Vagina (tissue), 2 donors: ENCODE measurements around the gene GNAZ. TPM values are rescaled to one million over a fixed set of nuclear protein-coding genes. Genes with fewer than 3 reads are reported as not detected.

Experiments used
- DNase-seq, 2 donors: peaks; one replicate each; pipeline ENCODE4 v3.0.0-alpha.2; 2017; ENCODE audit errors: extremely low spot score in 2 of 2
- H3K27ac ChIP-seq: fragments of 200-600 bp; sonication (generic); one replicate; pipeline ENCODE4 v1.5.1; 2019
- H3K27me3 ChIP-seq: fragments of 200-600 bp; sonication (generic); one replicate; pipeline ENCODE4 v1.5.1; 2019
- H3K36me3 ChIP-seq, 2 donors: fragments of 200-600 bp; sonication (generic); one replicate each; pipeline ENCODE4 v1.5.1; 2017 to 2019
- H3K4me1 ChIP-seq: fragments of 200-600 bp; sonication (generic); one replicate; pipeline ENCODE4 v1.5.1; 2019
- H3K4me3 ChIP-seq, 2 donors: fragments of 200-600 bp; sonication (generic); 1 replicate in 1 of 2; 2 replicates in 1 of 2; pipeline ENCODE4 v1.5.1; 2016 to 2019
- H3K9me3 ChIP-seq: fragments of 200-600 bp; sonication (generic); one replicate; pipeline ENCODE4 v1.5.1; 2019
- POLR2A ChIP-seq, 2 donors: fragments of 450-650 bp; IDR thresholded peaks; one replicate each; pipeline ENCODE4 v1.6.1; 2017; ENCODE audit warnings: antibody characterized with exemption in 2 of 2, mild to moderate bottlenecking in 2 of 2, moderate library complexity in 2 of 2
- POLR2AphosphoS5 ChIP-seq, 2 donors: sonication (generic); formaldehyde crosslinking; IDR thresholded peaks; one replicate each; pipeline ENCODE4 v1.9.0; 2017; ENCODE audit warnings: antibody characterized with exemption in 2 of 2, mild to moderate bottlenecking in 2 of 2, low read depth in 1 of 2; ENCODE audit not compliant: insufficient read depth in 1 of 2
- intact Hi-C: fragments of 100-400 bp; cut with DNase I; formaldehyde crosslinking; loops from one replicate; pipeline ENCODE4 v1.15.1; 2023
- total RNA-seq: library from RNA; depleted of rRNA; stranded (reverse); fragments of >200 nt; gene quantifications from one replicate; pipeline ENCODE4 v1.2.3, GENCODE V29; 2016
- TF ChIP-seq, protein P1 (sequence below), 3 experiments: fragments of 450-650 bp in 2 of 3; fragments of 200-600 bp in 1 of 3; sonication (generic) in 1 of 3; IDR thresholded peaks; one replicate each; pipeline ENCODE4 v1.5.1; 2017 to 2019; ENCODE audit warnings: antibody characterized with exemption in 3 of 3, mild to moderate bottlenecking in 2 of 3, moderate library complexity in 2 of 3

Gene GNAZ
- total RNA-seq, 1 donor from 2014 or later, result 11.3 TPM

DNA sequence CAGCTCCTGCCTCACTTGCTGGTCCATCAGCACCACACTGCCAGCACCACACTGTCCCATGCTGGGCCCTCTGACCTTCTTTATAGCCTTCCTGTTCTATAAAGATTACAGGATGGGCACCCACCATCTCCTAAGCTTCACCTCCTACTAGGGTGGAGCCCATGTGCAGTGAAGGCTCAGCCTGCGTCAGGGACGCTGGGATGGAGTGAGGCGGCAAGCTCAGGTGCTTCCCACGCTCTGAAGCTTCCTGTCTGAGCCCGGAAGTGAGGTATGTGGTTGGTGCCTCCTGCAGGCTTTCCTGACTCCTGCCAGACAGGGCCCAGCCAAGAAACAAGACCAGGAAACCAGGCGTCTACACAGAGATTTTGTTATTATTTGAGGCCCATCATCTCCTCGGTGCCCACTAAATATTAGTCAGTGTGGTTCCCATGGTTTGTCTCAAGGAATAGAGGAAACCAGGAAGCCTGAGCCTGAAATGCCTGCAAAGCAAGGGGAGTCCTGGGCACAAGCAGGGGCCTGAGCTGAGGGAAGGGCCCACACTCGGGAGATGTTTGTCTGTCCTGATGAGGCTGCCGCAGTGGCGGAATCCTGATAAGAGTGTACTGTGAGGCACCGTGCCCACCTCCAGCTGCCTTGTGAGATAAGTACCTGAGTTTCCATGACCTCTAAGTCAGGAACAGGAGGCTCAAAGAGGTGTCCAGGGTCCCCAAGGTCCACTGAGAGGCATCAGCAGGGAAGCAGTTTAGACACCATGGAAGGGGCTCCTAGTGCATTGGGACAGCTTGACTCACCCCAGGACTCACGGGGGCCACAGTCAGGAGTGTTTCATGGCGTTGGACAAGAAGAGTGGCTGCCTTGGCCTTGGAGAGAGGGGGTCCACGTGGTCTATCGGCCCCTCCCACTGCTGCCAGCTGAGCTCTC, 49.4 kb downstream of the GNAZ start:
- TF ChIP-seq POLR2A (IDR thresholded peaks at IDR 0.05), result no peak
- TF ChIP-seq POLR2AphosphoS5 (IDR thresholded peaks at IDR 0.05; ENCODE audit: insufficient read depth in 1 of 2, low read depth in 1 of 2), result no peak
- TF ChIP-seq, protein P1, sequence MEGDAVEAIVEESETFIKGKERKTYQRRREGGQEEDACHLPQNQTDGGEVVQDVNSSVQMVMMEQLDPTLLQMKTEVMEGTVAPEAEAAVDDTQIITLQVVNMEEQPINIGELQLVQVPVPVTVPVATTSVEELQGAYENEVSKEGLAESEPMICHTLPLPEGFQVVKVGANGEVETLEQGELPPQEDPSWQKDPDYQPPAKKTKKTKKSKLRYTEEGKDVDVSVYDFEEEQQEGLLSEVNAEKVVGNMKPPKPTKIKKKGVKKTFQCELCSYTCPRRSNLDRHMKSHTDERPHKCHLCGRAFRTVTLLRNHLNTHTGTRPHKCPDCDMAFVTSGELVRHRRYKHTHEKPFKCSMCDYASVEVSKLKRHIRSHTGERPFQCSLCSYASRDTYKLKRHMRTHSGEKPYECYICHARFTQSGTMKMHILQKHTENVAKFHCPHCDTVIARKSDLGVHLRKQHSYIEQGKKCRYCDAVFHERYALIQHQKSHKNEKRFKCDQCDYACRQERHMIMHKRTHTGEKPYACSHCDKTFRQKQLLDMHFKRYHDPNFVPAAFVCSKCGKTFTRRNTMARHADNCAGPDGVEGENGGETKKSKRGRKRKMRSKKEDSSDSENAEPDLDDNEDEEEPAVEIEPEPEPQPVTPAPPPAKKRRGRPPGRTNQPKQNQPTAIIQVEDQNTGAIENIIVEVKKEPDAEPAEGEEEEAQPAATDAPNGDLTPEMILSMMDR (IDR thresholded peaks at IDR 0.05), result no peak
- intact Hi-C loops, result no loop called here
- H3K4me1 ChIP-seq, result no peaks in the 10 kb centered on the region
- H3K4me3 ChIP-seq, result no peak overlapping the region
- H3K27ac ChIP-seq, result no peak overlapping the region
- no peaks in the 10 kb centered on the region for H3K36me3 ChIP-seq
- H3K27me3 ChIP-seq, result no peaks in the 10 kb centered on the region
- DNase-seq, result no peak
- no peaks in the 10 kb centered on the region for H3K9me3 ChIP-seq

DNA sequence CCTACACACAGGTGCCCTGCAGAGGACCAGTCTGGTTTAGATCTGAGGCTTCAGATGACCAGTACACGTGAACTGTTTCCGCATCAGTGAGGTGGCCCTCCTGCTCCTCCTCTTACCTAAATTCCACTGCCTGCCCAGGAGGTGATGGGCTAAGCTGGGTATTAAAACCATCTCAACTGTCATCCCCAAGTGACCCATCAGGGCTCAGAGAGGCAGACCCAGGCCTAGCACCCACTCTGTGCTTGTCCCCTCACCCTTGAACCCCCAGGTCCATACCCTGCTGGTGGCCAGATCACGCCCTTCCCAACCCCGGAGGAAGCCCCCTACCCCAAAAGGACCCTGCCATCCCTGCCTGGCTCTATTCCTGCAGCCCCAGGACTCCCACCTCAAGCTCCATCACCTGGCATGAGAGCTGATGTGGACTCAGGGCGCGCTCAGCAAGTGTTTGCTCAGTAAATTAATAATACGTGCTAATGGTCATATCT, 50.1 kb downstream of the GNAZ start:
- no peaks in the 10 kb centered on the region for H3K4me1 ChIP-seq
- no peaks in the 10 kb centered on the region for H3K9me3 ChIP-seq
- TF ChIP-seq POLR2AphosphoS5 (IDR thresholded peaks at IDR 0.05; ENCODE audit: insufficient read depth in 1 of 2, low read depth in 1 of 2), result no peak
- TF ChIP-seq, protein P1 (IDR thresholded peaks at IDR 0.05), result no peak
- no peaks in the 10 kb centered on the region for H3K27me3 ChIP-seq
- H3K27ac ChIP-seq, result no peak overlapping the region
- H3K36me3 ChIP-seq, result no peaks in the 10 kb centered on the region
- DNase-seq, result no peak
- no peak overlapping the region for H3K4me3 ChIP-seq
- intact Hi-C loops, result no loop called here

DNA sequence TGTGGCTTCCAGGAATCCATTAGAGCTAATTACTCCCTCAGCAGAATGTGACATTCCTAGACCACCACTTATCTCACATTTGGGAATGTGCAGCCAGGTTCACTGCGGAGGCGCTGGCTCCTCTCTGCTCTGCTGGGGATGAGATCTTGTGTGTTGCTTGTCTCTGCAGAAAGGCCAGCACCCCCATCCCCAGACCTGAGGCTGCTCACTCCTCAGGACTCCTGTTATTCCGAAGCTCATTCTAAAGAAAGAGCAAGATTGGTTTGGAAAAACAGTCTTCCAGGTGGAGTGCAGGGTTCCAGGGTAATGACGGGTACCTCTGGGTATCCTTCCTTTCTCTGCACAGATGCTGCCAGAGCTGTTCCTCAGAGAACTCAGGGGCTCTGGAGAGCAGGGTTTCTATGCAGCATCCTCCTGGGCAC, 50.7 kb downstream of the GNAZ start:
- H3K4me3 ChIP-seq, result no peak overlapping the region
- no peaks in the 10 kb centered on the region for H3K27me3 ChIP-seq
- H3K27ac ChIP-seq, result no peak overlapping the region
- intact Hi-C loops, result no loop called here
- no peak for TF ChIP-seq POLR2AphosphoS5 (IDR thresholded peaks at IDR 0.05; ENCODE audit: insufficient read depth in 1 of 2, low read depth in 1 of 2)
- no peak for TF ChIP-seq POLR2A (IDR thresholded peaks at IDR 0.05)
- TF ChIP-seq, protein P1 (IDR thresholded peaks at IDR 0.05), result no peak
- no peaks in the 10 kb centered on the region for H3K9me3 ChIP-seq
- no peaks in the 10 kb centered on the region for H3K4me1 ChIP-seq
- H3K36me3 ChIP-seq, result no peaks in the 10 kb centered on the region
- no peak for DNase-seq

DNA sequence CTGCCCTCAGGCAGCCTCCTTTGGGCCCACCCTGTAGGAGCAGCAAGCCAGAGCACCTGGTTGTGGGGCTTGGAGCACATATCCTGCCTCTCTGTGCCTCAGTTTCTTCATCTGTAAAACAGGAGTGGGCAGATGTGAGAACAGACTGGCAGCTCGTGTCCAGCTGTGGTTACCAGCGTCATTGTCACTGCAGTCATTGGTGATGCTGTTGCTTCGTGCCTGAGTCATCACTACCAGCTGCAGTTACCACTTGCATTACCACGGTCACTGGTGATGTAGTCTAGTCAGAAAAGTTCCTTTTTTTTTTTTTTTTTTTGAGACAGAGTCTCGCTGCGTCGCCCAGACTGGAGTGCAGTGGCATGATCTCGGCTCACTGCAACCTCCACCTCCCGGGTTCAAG, 51.1 kb downstream of the GNAZ start:
- Histone ChIP-seq H3K4me1 (no peaks in the 10 kb centered on the region), H3K4me3 (no peak overlapping the region), H3K9me3 (no peaks in the 10 kb centered on the region), H3K36me3 (no peaks in the 10 kb centered on the region), H3K27me3 (no peaks in the 10 kb centered on the region), H3K27ac (no peak overlapping the region)
- DNase-seq, result no peak
- no peak for TF ChIP-seq POLR2AphosphoS5 (IDR thresholded peaks at IDR 0.05; ENCODE audit: insufficient read depth in 1 of 2, low read depth in 1 of 2)
- TF ChIP-seq, protein P1 (IDR thresholded peaks at IDR 0.05), result no peak
- TF ChIP-seq POLR2A (IDR thresholded peaks at IDR 0.05), result no peak
- intact Hi-C loops, result no loop called here
